GM23338 (cell line): ENCODE measurements around the gene SLC9A1. TPM values are rescaled to one million over a fixed set of nuclear protein-coding genes. Genes with fewer than 3 reads are reported as not detected.

Experiments
- ATAC-seq: fragments of 200-7000 bp; cut with Tn5 transposase; 3 replicates; pipeline ENCODE4 v1.9.1; 2020
- DNase-seq: peaks from one replicate; pipeline ENCODE4 v3.0.0-alpha.2; 2015; ENCODE audit warnings: low spot score
- H2AFZ ChIP-seq: fragments of 200-600 bp; sonication (generic); 2 replicates; pipeline ENCODE4 v1.8.0; 2016; ENCODE audit warnings: antibody characterized with exemption, mild to moderate bottlenecking, moderate library complexity
- H3F3A ChIP-seq: fragments of 200-600 bp; sonication (generic); replicated peaks from 2 replicates; pipeline ENCODE4 v1.8.0; 2017; ENCODE audit warnings: antibody characterized with exemption, mixed run types, low read depth
- H3K27ac ChIP-seq: fragments of 200-600 bp; sonication (generic); 2 replicates; pipeline ENCODE4 v1.6.1; 2016; ENCODE audit warnings: low read depth
- H3K27me3 ChIP-seq: fragments of 200-600 bp; sonication (generic); 2 replicates; pipeline ENCODE4 v1.8.0; 2016; ENCODE audit warnings: mild to moderate bottlenecking, mixed run types, moderate library complexity; ENCODE audit not compliant: insufficient read depth
- H3K36me3 ChIP-seq: fragments of 200-600 bp; sonication (generic); 2 replicates; pipeline ENCODE4 v1.8.0; 2016; ENCODE audit warnings: mild to moderate bottlenecking; ENCODE audit not compliant: insufficient read depth
- H3K4me1 ChIP-seq: fragments of 200-600 bp; sonication (generic); 2 replicates; pipeline ENCODE4 v1.8.0; 2016; ENCODE audit warnings: mild to moderate bottlenecking, moderate library complexity; ENCODE audit not compliant: insufficient read depth
- H3K4me2 ChIP-seq: fragments of 200-600 bp; sonication (generic); 2 replicates; pipeline ENCODE4 v1.7.1; 2017; ENCODE audit warnings: mixed run types
- H3K4me3 ChIP-seq: fragments of 200-600 bp; sonication (generic); 2 replicates; pipeline ENCODE4 v1.6.1; 2016; ENCODE audit warnings: mixed run types
- H3K79me2 ChIP-seq: fragments of 200-600 bp; sonication (generic); replicated peaks from 2 replicates; pipeline ENCODE4 v1.8.0; 2017; ENCODE audit warnings: mild to moderate bottlenecking; ENCODE audit not compliant: insufficient read depth
- H3K9me2 ChIP-seq: fragments of 200-600 bp; sonication (generic); 2 replicates; pipeline ENCODE4 v1.8.0; 2017; ENCODE audit not compliant: insufficient read depth
- H4K20me1 ChIP-seq: fragments of 200-600 bp; sonication (generic); replicated peaks from 2 replicates; pipeline ENCODE4 v1.8.0; 2017; ENCODE audit warnings: mild to moderate bottlenecking; ENCODE audit not compliant: insufficient read depth
- H3K27ac Mint-ChIP-seq: 2 replicates; pipeline ENCODE4 v1.8.0; 2020; ENCODE audit warnings: inconsistent platforms, mild to moderate bottlenecking, moderate library complexity, mixed read lengths
- H3K27me3 Mint-ChIP-seq: 3 replicates; pipeline ENCODE4 v1.8.0; 2022; ENCODE audit warnings: low read depth, mild to moderate bottlenecking, moderate library complexity, mixed read lengths, inconsistent platforms; ENCODE audit not compliant: insufficient read depth, poor library complexity
- H3K36me3 Mint-ChIP-seq: 3 replicates; pipeline ENCODE4 v1.8.0; 2021; ENCODE audit warnings: low read depth, mild to moderate bottlenecking, inconsistent platforms, moderate library complexity, mixed read lengths
- H3K4me1 Mint-ChIP-seq: 3 replicates; pipeline ENCODE4 v1.8.0; 2020; ENCODE audit warnings: mild to moderate bottlenecking, inconsistent platforms, mixed read lengths
- H3K4me3 Mint-ChIP-seq: 3 replicates; pipeline ENCODE4 v1.8.0; 2021; ENCODE audit warnings: moderate library complexity, mild to moderate bottlenecking, inconsistent platforms, mixed read lengths
- H3K9me3 Mint-ChIP-seq: 3 replicates; pipeline ENCODE4 v1.8.0; 2020; ENCODE audit warnings: moderate library complexity, mild to moderate bottlenecking, inconsistent platforms, mixed read lengths
- CREB1 ChIP-seq: fragments of 250-450 bp; sonication (Bioruptor Pico); IDR thresholded peaks from 2 replicates; pipeline ENCODE4 v1.5.0; 2020; ENCODE audit warnings: low read depth, mild to moderate bottlenecking, moderate library complexity
- CTCF ChIP-seq, 2 experiments: fragments of 200-600 bp in 1 of 2; sonication (generic) in 1 of 2; conservative IDR thresholded peaks; 2 replicates each; pipeline versions ENCODE4 v1.5.1 to v1.6.1; 2016 to 2017; ENCODE audit warnings: antibody characterized with exemption in 2 of 2, low read depth in 2 of 2, mild to moderate bottlenecking in 2 of 2, moderate library complexity in 1 of 2
- ETS1 ChIP-seq: IDR thresholded peaks from 2 replicates; pipeline ENCODE4 v1.6.1; 2016; ENCODE audit warnings: antibody characterized with exemption
- EZH2 ChIP-seq: fragments of 200-600 bp; sonication (generic); IDR thresholded peaks from one replicate; pipeline ENCODE4 v1.8.0; 2017; ENCODE audit warnings: antibody characterized with exemption, mild to moderate bottlenecking, low read depth; ENCODE audit not compliant: unreplicated experiment
- EZH2phosphoT487 ChIP-seq: fragments of 200-600 bp; sonication (generic); IDR thresholded peaks from one replicate; pipeline ENCODE4 v1.8.1; 2018; ENCODE audit warnings: antibody characterized with exemption; ENCODE audit not compliant: unreplicated experiment
- JUNB ChIP-seq: IDR thresholded peaks from one replicate; pipeline ENCODE4 v1.6.1; 2016; ENCODE audit warnings: antibody characterized with exemption; ENCODE audit not compliant: unreplicated experiment
- NANOG ChIP-seq: IDR thresholded peaks from 2 replicates; pipeline ENCODE4 v1.6.1; 2016; ENCODE audit warnings: antibody characterized with exemption, borderline replicate concordance
- POLR2AphosphoS5 ChIP-seq: IDR thresholded peaks from 2 replicates; pipeline ENCODE4 v1.6.1; 2016; ENCODE audit warnings: antibody characterized with exemption, low read depth
- STAT1 ChIP-seq: IDR thresholded peaks from one replicate; pipeline ENCODE4 v1.6.1; 2016; ENCODE audit warnings: antibody characterized with exemption; ENCODE audit not compliant: unreplicated experiment
- ZNF114 ChIP-seq: fragments of 250-450 bp; sonication (Bioruptor Pico); IDR thresholded peaks from 2 replicates; pipeline ENCODE4 v1.5.0; 2020; ENCODE audit warnings: mild to moderate bottlenecking, moderate library complexity
- ZNF331 ChIP-seq: fragments of 250-450 bp; sonication (Bioruptor Pico); IDR thresholded peaks from 2 replicates; pipeline ENCODE4 v1.5.0; 2020; ENCODE audit warnings: low read depth, mild to moderate bottlenecking, moderate library complexity
- ZNF462 ChIP-seq: fragments of 250-450 bp; sonication (Bioruptor Pico); IDR thresholded peaks from 2 replicates; pipeline ENCODE4 v1.5.0; 2020; ENCODE audit warnings: mild to moderate bottlenecking, moderate library complexity
- polyA plus RNA-seq: library from polyadenylated mRNA; unstranded; fragments of >200 nt; fragmentation: Nextera tagmentation; extraction: Ambion mirVana; gene quantifications from 2 replicates; pipeline ENCODE4 v1.2.1, GENCODE V29; 2016
- total RNA-seq: library from RNA; depleted of rRNA; stranded (reverse); fragments of >200 nt; shearing (Covaris generic); gene quantifications from 2 replicates; pipeline ENCODE4 v1.2.3, GENCODE V29; 2014

The SLC9A1 gene
- total and polyA plus RNA-seq, 2 experiments from 2014 or later: 10.4 to 22.3 TPM

- H3K4me1 Mint-ChIP-seq: peaks cover 43% of the 10 kb centered on the region
- no peak overlapping the region for H3K4me3 ChIP-seq
- no peak overlapping the region for H2AFZ ChIP-seq
- H3K36me3 Mint-ChIP-seq: no peaks in the 10 kb centered on the region; the same call in 2 of the 3 replicates
- ATAC-seq: no peak
- H3K36me3 ChIP-seq: no peaks in the 10 kb centered on the region
- no peaks in the 10 kb centered on the region for H3F3A ChIP-seq
- no peaks in the 10 kb centered on the region for H3K9me2 ChIP-seq
- H3K27me3 ChIP-seq: no peaks in the 10 kb centered on the region
- H3K27ac ChIP-seq: no peak overlapping the region
- peaks cover 57% of the 10 kb centered on the region for H3K79me2 ChIP-seq
- TF ChIP-seq CREB1 (CRISPR knock-in tag) (no peak), ETS1 (no peak), CTCF (conservative IDR thresholded peaks at IDR 0.05; ENCODE audit: low read depth in 2 of 2) (no peak), STAT1 (no peak), POLR2AphosphoS5 (no peak), ZNF331 (CRISPR knock-in tag) (no peak), EZH2phosphoT487 (no peak), JUNB (no peak), ZNF114 (CRISPR knock-in tag) (no peak)
- peaks cover 29% of the 10 kb centered on the region for H3K4me1 ChIP-seq
- H3K4me2 ChIP-seq: no peak overlapping the region
- no peak overlapping the region for H3K4me3 Mint-ChIP-seq
- DNase-seq: no peak
- no peaks in the 10 kb centered on the region for H3K9me3 Mint-ChIP-seq
- H3K27me3 Mint-ChIP-seq: peaks cover 8% of the 10 kb centered on the region
- H3K27ac Mint-ChIP-seq: no peak overlapping the region
- H4K20me1 ChIP-seq: no peaks in the 10 kb centered on the region; the same call in 1 of the 2 replicates
These were observed 4.7 kb downstream of the SLC9A1 start for GRCh38 chr1:27150183-27150582.

- Histone ChIP-seq H3K4me3 (no peak overlapping the region), H3K9me2 (no peaks in the 10 kb centered on the region), H3K36me3 (no peaks in the 10 kb centered on the region), H3K79me2 (peaks cover 58% of the 10 kb centered on the region), H3K4me1 (peaks cover 34% of the 10 kb centered on the region), H4K20me1 (no peaks in the 10 kb centered on the region; the same call in 1 of the 2 replicates), H3K4me2 (no peak overlapping the region), H3K27ac (no peak overlapping the region), H3F3A (no peaks in the 10 kb centered on the region), H2AFZ (no peak overlapping the region), H3K27me3 (no peaks in the 10 kb centered on the region)
- Mint-ChIP-seq H3K9me3 (no peaks in the 10 kb centered on the region), H3K27ac (no peak overlapping the region), H3K4me3 (no peak overlapping the region), H3K36me3 (no peaks in the 10 kb centered on the region; the same call in 1 of the 3 replicates), H3K4me1 (peaks cover 44% of the 10 kb centered on the region), H3K27me3 (peaks cover 8% of the 10 kb centered on the region)
- DNase-seq: no peak
- ATAC-seq: no peak
- no peak for TF ChIP-seq ZNF114 (CRISPR knock-in tag)
- no peak for TF ChIP-seq NANOG
- TF ChIP-seq CREB1 (CRISPR knock-in tag): no peak
- TF ChIP-seq ETS1: no peak
- TF ChIP-seq ZNF462 (CRISPR knock-in tag): no peak
- TF ChIP-seq EZH2: no peak
- no peak for TF ChIP-seq STAT1
- no peak for TF ChIP-seq ZNF331 (CRISPR knock-in tag)
These were observed 5.2 kb downstream of the SLC9A1 start for GRCh38 chr1:27149762-27150113.
